ENCODE measurements around the gene ABR. TPM values are rescaled to one million over a fixed set of nuclear protein-coding genes. Genes with fewer than 3 reads are reported as not detected.

The ABR gene
- total and polyA plus RNA-seq, 5 donors from 2014 or later, result 13.2 to 116 (median 18.3) TPM

DNA sequence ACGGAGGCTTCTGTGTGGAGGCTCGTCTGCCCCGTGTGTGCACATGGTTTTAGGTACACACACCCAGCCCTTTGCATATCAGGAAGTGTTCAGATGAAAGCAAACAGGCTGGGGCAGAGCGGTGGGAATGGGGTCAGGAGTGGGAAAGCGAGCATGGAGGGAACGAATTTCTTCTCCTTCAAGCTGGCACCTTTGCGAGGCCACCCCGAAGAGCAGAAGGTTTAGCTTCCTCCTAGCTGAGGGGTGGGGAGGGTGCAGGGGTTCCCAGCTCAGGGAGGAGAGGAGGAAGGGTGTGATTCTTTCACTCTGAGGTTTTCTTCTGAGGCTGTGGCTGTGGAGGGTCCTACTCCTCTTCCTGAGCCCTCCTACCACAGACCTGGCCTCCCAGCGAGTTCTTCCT lies 83.6 kb downstream of the ABR start:
- H3K4me1 ChIP-seq (ENCODE audit: control insufficient read depth, insufficient read depth, low read length, poor library complexity, severe bottlenecking), result peaks cover 13% of the 10 kb centered on the region
- Mint-ChIP-seq H3K27me3 (no peaks in the 10 kb centered on the region), H3K9me3 (no peaks in the 10 kb centered on the region), H3K4me3 (no peak overlapping the region), H3K36me3 (peaks cover 28% of the 10 kb centered on the region), H3K4me1 (peaks cover 11 to 36% (median 20%) of the 10 kb centered on the region in 4 donors), H3K27ac (peak overlapping the region in 2 of 3 donors; percentile 83 to 92)
- peaks cover 51% of the 10 kb centered on the region for H3K36me3 ChIP-seq (ENCODE audit: control insufficient read depth, insufficient read depth, low read length)
- H3K4me3 ChIP-seq (ENCODE audit: low read depth, low read length), result no peak overlapping the region
- no peak overlapping the region for H3K27ac ChIP-seq (ENCODE audit: insufficient read depth, low read length, poor library complexity, severe bottlenecking)
- H3K27me3 ChIP-seq (ENCODE audit: control insufficient read depth, insufficient read depth, low read length), result no peaks in the 10 kb centered on the region
- no peaks in the 10 kb centered on the region for H3K9me3 ChIP-seq (ENCODE audit: control insufficient read depth in 2 of 2, low read length in 2 of 2)
- ATAC-seq (ENCODE audit: low read depth in 2 of 2) (no peak), DNase-seq (peak in 1 of 3 donors; percentile 30)

DNA sequence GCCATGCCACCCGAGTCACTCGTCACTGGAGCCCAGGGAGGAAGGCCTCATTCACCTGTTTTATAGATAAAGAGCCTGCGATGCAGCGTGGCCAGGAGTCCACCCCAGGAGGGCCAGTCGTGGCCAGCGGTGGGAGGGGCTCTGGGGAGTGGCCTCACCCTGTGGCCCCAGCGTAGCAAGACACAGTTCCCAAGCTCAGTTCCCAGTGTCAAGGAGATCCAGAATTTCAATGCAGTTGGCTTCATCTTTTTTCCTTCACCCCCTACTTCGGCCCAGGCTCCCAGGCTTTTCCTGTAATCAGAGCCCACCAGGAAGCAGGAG lies 84.0 kb downstream of the ABR start:
- no peak overlapping the region for H3K4me3 ChIP-seq (ENCODE audit: low read depth, low read length)
- ATAC-seq (ENCODE audit: low read depth in 2 of 2) (no peak), DNase-seq (no peak)
- H3K4me1 Mint-ChIP-seq, result peaks cover 11 to 36% (median 20%) of the 10 kb centered on the region in 4 donors
- H3K27ac ChIP-seq (ENCODE audit: insufficient read depth, low read length, poor library complexity, severe bottlenecking), result no peak overlapping the region
- no peaks in the 10 kb centered on the region for H3K27me3 ChIP-seq (ENCODE audit: control insufficient read depth, insufficient read depth, low read length)
- H3K27ac Mint-ChIP-seq, result peak overlapping the region in 2 of 3 donors; percentile 26 to 83
- no peaks in the 10 kb centered on the region for H3K27me3 Mint-ChIP-seq
- H3K4me3 Mint-ChIP-seq, result no peak overlapping the region
- no peaks in the 10 kb centered on the region for H3K9me3 Mint-ChIP-seq
- peaks cover 27% of the 10 kb centered on the region for H3K36me3 Mint-ChIP-seq
- H3K36me3 ChIP-seq (ENCODE audit: control insufficient read depth, insufficient read depth, low read length), result peaks cover 55% of the 10 kb centered on the region
- peaks cover 13% of the 10 kb centered on the region for H3K4me1 ChIP-seq (ENCODE audit: control insufficient read depth, insufficient read depth, low read length, poor library complexity, severe bottlenecking)
- no peaks in the 10 kb centered on the region for H3K9me3 ChIP-seq (ENCODE audit: control insufficient read depth in 2 of 2, low read length in 2 of 2)

DNA sequence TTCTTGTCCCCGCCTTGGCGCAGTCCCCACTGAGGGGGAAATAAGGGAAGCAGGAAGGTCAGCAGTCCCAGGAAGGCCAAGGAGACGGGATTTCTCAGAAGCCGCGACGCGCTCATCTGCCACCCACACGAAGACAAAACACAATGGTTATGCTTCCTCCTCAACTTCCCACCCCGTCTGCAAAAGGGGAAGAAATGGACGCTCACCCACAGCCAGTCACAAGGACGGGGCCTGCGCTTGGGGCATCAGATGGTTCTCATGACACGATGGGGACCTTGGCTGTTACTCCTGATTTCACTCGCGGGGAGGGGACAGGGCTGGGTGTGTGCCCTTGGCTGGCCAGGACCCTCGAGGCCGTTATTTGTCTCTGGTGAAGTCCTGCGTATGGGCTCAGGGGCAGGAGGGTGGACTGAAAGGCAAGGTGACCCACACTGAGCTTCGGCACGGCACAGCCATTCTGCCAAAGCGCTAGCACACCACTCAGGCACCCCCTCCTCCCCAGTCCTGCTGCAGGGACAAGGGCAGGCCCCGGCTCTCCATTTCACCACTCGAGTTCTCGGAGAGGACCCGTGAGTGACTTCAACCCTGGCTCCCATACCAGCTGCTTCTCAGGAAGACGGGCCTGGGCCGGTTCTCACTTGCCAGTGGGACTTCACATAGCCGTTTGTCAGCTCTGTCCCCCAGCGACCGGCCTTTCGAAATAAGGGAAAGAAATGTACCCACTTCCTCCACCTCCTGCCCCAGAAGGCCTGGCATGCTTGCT lies 84.5 kb downstream of the ABR start:
- H3K36me3 Mint-ChIP-seq, result peaks cover 31% of the 10 kb centered on the region
- H3K4me3 Mint-ChIP-seq, result no peak overlapping the region
- ATAC-seq (ENCODE audit: low read depth in 2 of 2), result no peak
- no peaks in the 10 kb centered on the region for H3K27me3 Mint-ChIP-seq
- H3K36me3 ChIP-seq (ENCODE audit: control insufficient read depth, insufficient read depth, low read length), result peaks cover 56% of the 10 kb centered on the region
- no peak overlapping the region for H3K4me3 ChIP-seq (ENCODE audit: low read depth, low read length)
- H3K27ac ChIP-seq (ENCODE audit: insufficient read depth, low read length, poor library complexity, severe bottlenecking), result no peak overlapping the region
- no peaks in the 10 kb centered on the region for H3K9me3 Mint-ChIP-seq
- H3K4me1 ChIP-seq (ENCODE audit: control insufficient read depth, insufficient read depth, low read length, poor library complexity, severe bottlenecking), result peaks cover 13% of the 10 kb centered on the region
- H3K4me1 Mint-ChIP-seq, result peaks cover 11 to 36% (median 20%) of the 10 kb centered on the region in 4 donors
- no peak for DNase-seq
- H3K27me3 ChIP-seq (ENCODE audit: control insufficient read depth, insufficient read depth, low read length), result no peaks in the 10 kb centered on the region
- H3K27ac Mint-ChIP-seq, result peak overlapping the region in 2 of 3 donors; percentile 43 to 46
- no peaks in the 10 kb centered on the region for H3K9me3 ChIP-seq (ENCODE audit: control insufficient read depth in 2 of 2, low read length in 2 of 2)

DNA sequence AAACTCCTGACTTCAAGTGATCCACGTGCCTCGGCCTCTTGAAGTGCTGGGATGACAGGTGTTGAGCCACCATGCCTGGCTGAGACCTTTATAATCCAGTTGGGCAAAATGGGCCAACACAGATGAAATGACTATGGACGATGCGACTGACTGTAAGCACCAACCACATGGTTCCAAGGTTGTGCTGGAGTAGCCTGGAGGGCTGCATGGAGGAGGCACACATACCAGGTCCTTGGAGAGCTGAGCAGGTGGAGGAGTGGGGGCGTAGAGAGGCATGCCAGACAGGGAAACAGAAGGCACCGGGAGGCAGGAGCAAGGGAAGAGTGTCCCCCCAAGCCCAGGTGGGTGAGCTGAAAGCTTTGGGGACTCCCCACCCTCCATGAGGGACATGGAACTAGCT lies 85.2 kb downstream of the ABR start:
- Mint-ChIP-seq H3K4me3 (peak overlapping the region in 1 of 4 donors; percentile 28), H3K36me3 (peaks cover 35% of the 10 kb centered on the region), H3K4me1 (peaks cover 11 to 36% (median 20%) of the 10 kb centered on the region in 4 donors), H3K27ac (peak overlapping the region in 2 of 3 donors; percentile 15 to 77), H3K27me3 (no peaks in the 10 kb centered on the region), H3K9me3 (no peaks in the 10 kb centered on the region)
- DNase-seq, result no peak
- no peak overlapping the region for H3K27ac ChIP-seq (ENCODE audit: insufficient read depth, low read length, poor library complexity, severe bottlenecking)
- peaks cover 13% of the 10 kb centered on the region for H3K4me1 ChIP-seq (ENCODE audit: control insufficient read depth, insufficient read depth, low read length, poor library complexity, severe bottlenecking)
- no peak overlapping the region for H3K4me3 ChIP-seq (ENCODE audit: low read depth, low read length)
- H3K36me3 ChIP-seq (ENCODE audit: control insufficient read depth, insufficient read depth, low read length), result peaks cover 57% of the 10 kb centered on the region
- no peaks in the 10 kb centered on the region for H3K9me3 ChIP-seq (ENCODE audit: control insufficient read depth in 2 of 2, low read length in 2 of 2)
- H3K27me3 ChIP-seq (ENCODE audit: control insufficient read depth, insufficient read depth, low read length), result no peaks in the 10 kb centered on the region
- ATAC-seq (ENCODE audit: low read depth in 2 of 2), result no peak

DNA sequence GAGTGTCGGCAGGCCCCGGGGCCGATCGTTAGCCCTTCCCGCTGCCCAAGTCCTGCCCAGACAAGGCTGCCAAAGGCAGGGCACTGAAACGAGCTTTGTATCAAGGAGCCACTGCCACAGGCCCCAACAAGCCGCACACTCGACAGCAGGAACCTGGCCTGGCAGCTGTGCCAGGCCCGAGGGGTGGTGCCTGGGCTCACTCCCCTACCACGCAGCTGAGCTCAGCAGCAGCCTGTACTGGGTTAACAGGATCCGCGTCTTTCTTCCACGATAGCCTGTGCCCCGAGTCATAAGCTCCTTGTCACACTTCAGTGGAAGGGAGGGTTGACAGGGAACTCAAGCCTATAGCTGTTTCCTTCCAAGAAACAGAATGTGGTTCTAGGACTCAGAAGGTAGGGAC lies 87.9 kb downstream of the ABR start:
- Histone ChIP-seq H3K27me3 (ENCODE audit: control insufficient read depth, insufficient read depth, low read length) (no peaks in the 10 kb centered on the region), H3K36me3 (ENCODE audit: control insufficient read depth, insufficient read depth, low read length) (peaks cover 46% of the 10 kb centered on the region), H3K4me1 (ENCODE audit: control insufficient read depth, insufficient read depth, low read length, poor library complexity, severe bottlenecking) (peaks cover 9% of the 10 kb centered on the region), H3K4me3 (ENCODE audit: low read depth, low read length) (no peak overlapping the region), H3K27ac (ENCODE audit: insufficient read depth, low read length, poor library complexity, severe bottlenecking) (no peak overlapping the region), H3K9me3 (ENCODE audit: control insufficient read depth in 2 of 2, low read length in 2 of 2) (no peaks in the 10 kb centered on the region)
- H3K27ac Mint-ChIP-seq, result peak overlapping the region in 1 of 3 donors; percentile 59
- DNase-seq (no peak), ATAC-seq (ENCODE audit: low read depth in 2 of 2) (no peak)
- H3K4me1 Mint-ChIP-seq, result peaks cover 0 to 13% (median under 1%) of the 10 kb centered on the region in 4 donors
- H3K9me3 Mint-ChIP-seq, result no peaks in the 10 kb centered on the region
- peaks cover 20% of the 10 kb centered on the region for H3K36me3 Mint-ChIP-seq
- no peaks in the 10 kb centered on the region for H3K27me3 Mint-ChIP-seq
- no peak overlapping the region for H3K4me3 Mint-ChIP-seq

DNA sequence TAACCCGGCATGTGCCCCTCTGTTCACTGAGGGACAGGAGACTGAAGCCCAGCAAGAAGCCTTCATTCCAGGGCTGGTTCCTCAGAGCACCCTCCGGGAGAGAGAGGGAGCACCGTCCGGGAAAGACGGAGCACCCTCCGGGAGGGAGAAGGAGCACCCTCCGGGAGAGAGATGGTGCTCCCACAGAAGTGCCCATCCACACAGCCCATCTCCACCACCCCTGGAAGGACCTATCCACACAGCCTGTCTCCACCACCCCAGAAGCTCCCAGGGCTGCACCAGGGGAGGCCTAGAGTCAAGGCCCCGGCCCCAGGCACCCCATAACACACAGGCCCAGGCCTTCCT lies 88.6 kb downstream of the ABR start:
- Mint-ChIP-seq H3K9me3 (no peaks in the 10 kb centered on the region), H3K27me3 (no peaks in the 10 kb centered on the region), H3K27ac (no peak overlapping the region), H3K4me3 (no peak overlapping the region), H3K36me3 (peaks cover 22% of the 10 kb centered on the region), H3K4me1 (peaks cover 0 to 9% (median 0%) of the 10 kb centered on the region in 4 donors)
- no peak overlapping the region for H3K27ac ChIP-seq (ENCODE audit: insufficient read depth, low read length, poor library complexity, severe bottlenecking)
- peaks cover 4% of the 10 kb centered on the region for H3K4me1 ChIP-seq (ENCODE audit: control insufficient read depth, insufficient read depth, low read length, poor library complexity, severe bottlenecking)
- DNase-seq (no peak), ATAC-seq (ENCODE audit: low read depth in 2 of 2) (no peak)
- H3K9me3 ChIP-seq (ENCODE audit: control insufficient read depth in 2 of 2, low read length in 2 of 2), result no peaks in the 10 kb centered on the region
- no peak overlapping the region for H3K4me3 ChIP-seq (ENCODE audit: low read depth, low read length)
- no peaks in the 10 kb centered on the region for H3K27me3 ChIP-seq (ENCODE audit: control insufficient read depth, insufficient read depth, low read length)
- peaks cover 46% of the 10 kb centered on the region for H3K36me3 ChIP-seq (ENCODE audit: control insufficient read depth, insufficient read depth, low read length)

DNA sequence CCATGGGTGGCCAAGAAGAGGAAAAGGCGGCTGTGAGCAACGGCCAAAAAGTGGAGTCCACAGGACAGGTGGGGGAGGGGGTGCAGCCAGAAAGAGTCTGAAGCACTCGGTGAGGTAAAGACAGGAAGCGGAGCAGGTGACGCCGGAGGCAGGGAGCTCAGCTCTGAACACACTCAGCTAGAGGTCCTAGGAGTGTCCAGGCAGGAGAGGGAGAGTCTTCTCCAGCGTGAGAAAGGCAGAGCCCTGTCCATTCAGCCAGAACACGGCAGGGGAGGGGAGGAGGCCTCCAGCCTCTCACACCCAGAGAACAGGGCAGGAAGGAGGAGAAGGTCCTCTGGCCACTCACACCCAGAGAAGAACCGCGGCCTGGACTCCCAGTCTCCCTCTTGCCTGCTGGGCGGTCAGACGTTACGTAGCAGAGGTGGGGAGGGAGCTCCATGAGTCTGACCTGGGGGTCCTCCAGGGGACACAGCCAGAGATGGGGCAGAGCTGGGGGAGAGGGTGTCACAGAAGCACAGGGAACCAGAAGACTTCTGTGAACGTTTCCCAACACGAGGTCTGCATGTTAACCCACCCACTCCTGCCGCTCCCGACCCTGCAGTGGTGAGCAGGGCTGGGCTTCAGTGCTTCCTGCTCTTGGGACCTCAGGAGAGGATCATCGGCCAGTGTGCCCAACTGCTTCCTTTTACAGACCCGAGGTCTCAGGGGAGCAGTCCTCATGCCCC lies 89.2 kb downstream of the ABR start:
- Histone ChIP-seq H3K27ac (ENCODE audit: insufficient read depth, low read length, poor library complexity, severe bottlenecking) (no peak overlapping the region), H3K9me3 (ENCODE audit: control insufficient read depth in 2 of 2, low read length in 2 of 2) (no peaks in the 10 kb centered on the region), H3K4me3 (ENCODE audit: low read depth, low read length) (no peak overlapping the region), H3K36me3 (ENCODE audit: control insufficient read depth, insufficient read depth, low read length) (peaks cover 49% of the 10 kb centered on the region), H3K4me1 (ENCODE audit: control insufficient read depth, insufficient read depth, low read length, poor library complexity, severe bottlenecking) (no peaks in the 10 kb centered on the region), H3K27me3 (ENCODE audit: control insufficient read depth, insufficient read depth, low read length) (no peaks in the 10 kb centered on the region)
- DNase-seq (no peak), ATAC-seq (ENCODE audit: low read depth in 2 of 2) (no peak)
- Mint-ChIP-seq H3K4me3 (no peak overlapping the region), H3K27me3 (no peaks in the 10 kb centered on the region), H3K27ac (no peak overlapping the region), H3K4me1 (peaks cover 0 to 6% (median 0%) of the 10 kb centered on the region in 4 donors), H3K36me3 (peaks cover 22% of the 10 kb centered on the region), H3K9me3 (no peaks in the 10 kb centered on the region)
